GM12875 (cell line): ENCODE measurements around the gene WASHC3.
"Not testable (repeated sequence)": the region's sequence is repeated elsewhere in the genome, so short reads cannot be mapped to it uniquely, and the experiment has no call there.

ENCODE experiments used
- H3K4me3 ChIP-seq: one replicate; pipeline ENCODE4 v1.5.1; 2011; ENCODE audit warnings: low read depth, low read length, control low read depth
- CTCF ChIP-seq: IDR thresholded peaks from 2 replicates; pipeline ENCODE4 v1.5.1; 2011; ENCODE audit warnings: low read depth, mild to moderate bottlenecking, control low read depth, inconsistent platforms, low read length, moderate library complexity, borderline replicate concordance; ENCODE audit not compliant: insufficient read depth

Gene WASHC3

DNA sequence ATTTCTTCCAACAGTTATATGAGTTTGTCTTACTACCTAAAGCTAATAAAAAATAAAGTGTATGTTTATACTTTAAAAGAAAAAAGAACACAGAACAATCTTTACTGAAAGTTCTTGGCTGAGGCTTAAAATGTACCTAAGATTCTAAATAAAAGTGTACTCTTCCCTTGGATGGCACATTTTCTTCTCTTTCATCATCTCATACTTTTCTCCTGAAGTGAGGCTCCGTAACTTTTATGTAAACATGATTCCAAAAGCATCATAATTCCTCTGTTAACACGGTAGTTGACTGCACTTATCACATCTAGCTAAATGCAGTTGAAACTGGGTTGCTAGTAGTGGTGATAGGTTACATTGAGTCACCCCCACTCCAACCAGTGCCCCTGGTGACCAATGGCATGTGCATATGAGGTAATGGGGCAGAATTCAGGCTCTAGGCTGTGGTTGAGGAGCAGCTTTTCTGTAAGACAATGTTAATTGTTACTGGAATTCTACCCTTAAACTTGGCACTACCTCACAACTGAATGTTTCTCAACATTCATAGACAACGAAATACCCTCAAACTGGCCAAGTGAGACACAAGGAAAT is 38.4 kb downstream of the WASHC3 start:
- no peak for TF ChIP-seq CTCF

GRCh38 chr12:102022286-102022685 is 39.5 kb downstream of the WASHC3 start:
- H3K4me3 ChIP-seq, result no peak overlapping the region
- no peak for TF ChIP-seq CTCF

More for the DNA sequence above, 38.4 kb downstream of the WASHC3 start:
- no peak overlapping the region for H3K4me3 ChIP-seq

- TF ChIP-seq CTCF, result no peak
- H3K4me3 ChIP-seq, result no peak overlapping the region
Measured at GRCh38 chr12:102021540-102022246, 40.1 kb downstream of the WASHC3 start.

DNA sequence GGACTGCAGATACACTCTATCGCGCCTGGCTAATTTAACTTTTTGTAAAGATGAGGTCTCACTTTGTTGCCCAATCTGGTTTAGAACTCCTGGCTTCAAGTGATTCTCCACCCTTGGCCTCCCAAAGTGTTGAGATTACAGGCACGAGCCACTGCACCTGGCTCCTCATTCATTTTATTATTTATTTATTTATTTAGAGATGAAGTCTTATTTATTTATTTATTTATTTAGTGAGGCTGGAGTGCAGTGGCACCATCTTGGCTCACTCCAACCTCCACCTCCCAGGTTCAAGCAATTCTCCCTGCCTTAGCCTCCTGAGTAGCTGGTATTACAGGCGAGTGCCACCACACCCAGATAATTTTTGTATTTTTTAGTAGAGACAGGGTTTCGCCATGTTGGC is 43.2 kb downstream of the WASHC3 start:
- not testable (repeated sequence) for H3K4me3 ChIP-seq

DNA sequence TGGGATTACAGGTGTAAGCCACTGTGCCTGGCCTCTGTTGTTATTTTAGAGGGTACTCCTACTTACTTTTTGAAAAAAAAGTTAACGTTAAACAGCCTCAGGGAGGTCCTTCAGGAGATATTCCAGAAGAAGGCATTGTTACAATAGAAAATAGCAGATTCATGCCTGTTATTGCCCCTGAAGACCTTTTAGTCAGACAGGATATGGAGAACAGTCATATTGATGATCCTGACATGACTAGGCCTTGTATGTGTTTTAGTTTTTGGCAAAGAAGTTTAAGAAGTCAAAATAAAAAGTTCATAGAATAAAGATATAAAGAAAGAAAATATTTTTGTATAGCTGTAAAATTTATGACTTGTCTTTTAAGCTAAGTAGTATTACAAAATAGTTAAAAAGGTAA is 45.3 kb downstream of the WASHC3 start:
- H3K4me3 ChIP-seq, result no peak overlapping the region
- TF ChIP-seq CTCF, result no peak

GRCh38 chr12:102010265-102010994 is 51.4 kb downstream of the WASHC3 start:
- TF ChIP-seq CTCF, result no peak
- H3K4me3 ChIP-seq, result peak overlapping the region; percentile 29

GRCh38 chr12:102009796-102010195 is 52.0 kb downstream of the WASHC3 start:
- no peak overlapping the region for H3K4me3 ChIP-seq
- no peak for TF ChIP-seq CTCF
